K562 (cell line): ENCODE data around the gene KDM2A. TPM values are rescaled to one million over a fixed set of nuclear protein-coding genes. Genes with fewer than 3 reads are reported as not detected.

Experiments used
- ATF1 ChIP-seq, 2 experiments: fragments of 450-650 bp in 1 of 2; IDR thresholded peaks; 2 replicates each; pipeline ENCODE4 v1.6.1; 2016; ENCODE audit warnings: missing compliant biosample characterization in 1 of 2, missing genetic modification characterization in 1 of 2
- FOXA3 ChIP-seq, 2 experiments: fragments of 450-650 bp in 1 of 2; sonication (generic) in 1 of 2; formaldehyde crosslinking; IDR thresholded peaks in 1 of 2; conservative IDR thresholded peaks in 1 of 2; 2 replicates each; pipeline versions ENCODE4 v1.4.0 to v1.8.0; 2020 to 2022; ENCODE audit warnings: mild to moderate bottlenecking in 2 of 2, missing genetic modification reagents in 1 of 2
- HEY1 ChIP-seq: fragments of 250-450 bp; sonication (Bioruptor Pico); IDR thresholded peaks from 2 replicates; pipeline ENCODE4 v1.5.0; 2020; ENCODE audit warnings: mild to moderate bottlenecking, moderate library complexity, borderline replicate concordance
- HMBOX1 ChIP-seq: sonication (generic); IDR thresholded peaks from 2 replicates; pipeline ENCODE4 v1.6.1; 2016
- KLF1 ChIP-seq: fragments of 450-650 bp; IDR thresholded peaks from 2 replicates; pipeline ENCODE4 v1.6.1; 2016; ENCODE audit warnings: missing genetic modification characterization, missing compliant biosample characterization
- RUNX1 ChIP-seq: sonication (generic); IDR thresholded peaks from 2 replicates; pipeline ENCODE4 v1.6.1; 2016; ENCODE audit warnings: antibody characterized with exemption, low read depth
- SFPQ ChIP-seq: fragments of 200-400 bp; formaldehyde crosslinking; IDR thresholded peaks from 2 replicates; pipeline ENCODE4 v1.6.1; 2017; ENCODE audit warnings: mild to moderate bottlenecking, low read depth, low read length, moderate library complexity
- SRF ChIP-seq, 2 experiments: fragments of 250-450, 450-650 bp in 1 of 2; sonication (Bioruptor Pico) in 1 of 2; sonication (generic) in 1 of 2; formaldehyde crosslinking; IDR thresholded peaks; 2 replicates each; pipeline versions ENCODE4 v1.5.0 to v1.5.1; 2020 to 2022; ENCODE audit warnings: mild to moderate bottlenecking in 1 of 2, missing genetic modification reagents in 1 of 2
- USF2 ChIP-seq: sonication (generic); formaldehyde crosslinking; IDR thresholded peaks from 2 replicates; pipeline ENCODE4 v1.5.0; 2020; ENCODE audit warnings: missing genetic modification reagents
- ZC3H4 ChIP-seq: sonication (generic); formaldehyde crosslinking; IDR thresholded peaks from 2 replicates; pipeline ENCODE4 v1.9.0; 2021; ENCODE audit warnings: missing genetic modification reagents, borderline replicate concordance
- ZKSCAN1 ChIP-seq: fragments of 150-350 bp; IDR thresholded peaks from 2 replicates; pipeline ENCODE4 v1.6.1; 2016; ENCODE audit warnings: low read depth, low read length
- ZNF140 ChIP-seq: fragments of 250-450 bp; sonication (Bioruptor Pico); IDR thresholded peaks from 2 replicates; pipeline ENCODE4 v1.8.0; 2021; ENCODE audit warnings: moderate library complexity, mild to moderate bottlenecking, inconsistent platforms
- ZNF174 ChIP-seq: fragments of 250-450 bp; sonication (Bioruptor Pico); IDR thresholded peaks from 2 replicates; pipeline ENCODE4 v1.4.0; 2020; ENCODE audit warnings: mild to moderate bottlenecking
- ZNF583 ChIP-seq: fragments of 250-450 bp; sonication (Bioruptor Pico); IDR thresholded peaks from 2 replicates; pipeline ENCODE4 v1.4.0; 2020
- ZNF639 ChIP-seq, 2 experiments: fragments of 200-800 bp in 1 of 2; sonication (Bioruptor generic) in 1 of 2; sonication (generic) in 1 of 2; formaldehyde crosslinking in 1 of 2; IDR thresholded peaks in 1 of 2; conservative IDR thresholded peaks in 1 of 2; 2 replicates each; pipeline versions ENCODE4 v1.5.0 to v1.6.1; 2016 to 2020; ENCODE audit warnings: missing compliant biosample characterization in 1 of 2, missing genetic modification characterization in 1 of 2, missing genetic modification reagents in 1 of 2
- polyA plus RNA-seq, 8 experiments: library from polyadenylated mRNA; depleted of rRNA in 4 of 8; stranded (reverse) in 5 of 8; unstranded in 3 of 8; fragments of >200 nt; fragmentation: Nextera tagmentation in 2 of 8; fragmentation: Illumina TruSeq in 1 of 8; extraction: Ambion mirVana in 2 of 8; extraction: Trizol in 1 of 8; gene quantifications; 2 replicates each; pipeline versions ENCODE4 v1.2.1 to v1.2.3, GENCODE V29; 2011 to 2014; ENCODE audit warnings: inconsistent platforms in 1 of 8, missing spikeins in 1 of 8
- total RNA-seq, 7 experiments: library from RNA; depleted of rRNA in 6 of 7; stranded (reverse); fragments of >200 nt in 6 of 7; fragmentation: Illumina TruSeq in 2 of 7; extraction: Trizol in 2 of 7; gene quantifications; 2 replicates each; pipeline versions ENCODE4 v1.2.1 to v1.2.3, GENCODE V29; 2011 to 2021; ENCODE audit warnings: low replicate concordance in 1 of 7

Gene KDM2A
- total and polyA plus RNA-seq, 9 of the 15 experiments (the other 6 are each of a cell fraction or from before 2014, with no cell fraction given) = 5.0 to 39.3 (median 21.3) TPM

GRCh38 chr11:67288452-67289225 lies 169.6 kb downstream of the KDM2A start (continued):
- TF ChIP-seq HMBOX1 = no peak
- TF ChIP-seq ZC3H4 (CRISPR knock-in tag) = no peak
- TF ChIP-seq USF2 (CRISPR knock-in tag) = no peak
- no peak for TF ChIP-seq ZNF174 (CRISPR knock-in tag)
- TF ChIP-seq HEY1 (CRISPR knock-in tag) = no peak
- no peak for TF ChIP-seq ATF1 (CRISPR knock-in tag; IDR thresholded peaks at IDR 0.05)
- peak; percentile 84 for TF ChIP-seq ATF1 (tag; IDR thresholded peaks at IDR 0.05)
- TF ChIP-seq RUNX1 = 0 out of 2 replicates have a peak, but pooled peaks have one; percentile 22
- TF ChIP-seq FOXA3 (CRISPR knock-in tag; conservative IDR thresholded peaks at IDR 0.05 in 1 of 2, IDR thresholded peaks at IDR 0.05 in 1 of 2) = no peak
- peak in 1 of 2 experiments; percentile 66; a peak in 2 of 4 replicates for TF ChIP-seq SRF (CRISPR knock-in tag; IDR thresholded peaks at IDR 0.05)
- TF ChIP-seq KLF1 (tag) = no peak
- no peak for TF ChIP-seq ZNF583 (CRISPR knock-in tag)
- no peak for TF ChIP-seq ZKSCAN1
- no peak for TF ChIP-seq ZNF140 (CRISPR knock-in tag)
- TF ChIP-seq SFPQ = no peak
- peak in 1 of 2 experiments; percentile 90; a peak in 2 of 4 replicates for TF ChIP-seq ZNF639 (CRISPR knock-in tag; conservative IDR thresholded peaks at IDR 0.05 in 1 of 2, IDR thresholded peaks at IDR 0.05 in 1 of 2)
